HG03565 (cell line): Measurements from ENCODE around the gene EPB41L4A.
"Not testable (repeated sequence)": the region's sequence is repeated elsewhere in the genome, so short reads cannot be mapped to it uniquely, and the experiment has no call there.

Experiments used
- ATAC-seq: cut with Tn5 transposase; IDR thresholded peaks from one replicate; pipeline ENCODE4 v1.9.1; 2021; ENCODE audit warnings: mild to moderate bottlenecking, moderate library complexity; ENCODE audit not compliant: unreplicated experiment

Gene EPB41L4A

DNA sequence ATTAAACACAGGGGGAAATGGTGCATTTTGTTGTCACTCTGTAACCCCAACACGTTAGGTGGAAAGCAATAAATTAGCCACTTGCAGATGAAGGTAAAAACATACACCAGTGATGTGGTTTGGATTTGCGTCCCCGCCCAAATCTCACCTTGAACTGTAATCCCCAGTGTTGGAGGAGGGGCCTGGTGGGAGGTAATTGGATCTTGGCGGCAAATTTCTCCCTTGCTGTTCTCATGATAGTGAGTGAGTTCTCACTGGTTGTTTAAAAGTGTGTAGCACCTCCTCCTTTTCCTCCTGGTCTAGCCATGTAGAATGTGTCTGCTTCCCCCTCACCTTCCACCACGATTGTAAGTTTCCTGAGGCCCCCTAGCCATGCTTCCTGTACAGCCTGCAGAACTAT is 17.2 kb downstream of the EPB41L4A start:
- no peak for ATAC-seq

DNA sequence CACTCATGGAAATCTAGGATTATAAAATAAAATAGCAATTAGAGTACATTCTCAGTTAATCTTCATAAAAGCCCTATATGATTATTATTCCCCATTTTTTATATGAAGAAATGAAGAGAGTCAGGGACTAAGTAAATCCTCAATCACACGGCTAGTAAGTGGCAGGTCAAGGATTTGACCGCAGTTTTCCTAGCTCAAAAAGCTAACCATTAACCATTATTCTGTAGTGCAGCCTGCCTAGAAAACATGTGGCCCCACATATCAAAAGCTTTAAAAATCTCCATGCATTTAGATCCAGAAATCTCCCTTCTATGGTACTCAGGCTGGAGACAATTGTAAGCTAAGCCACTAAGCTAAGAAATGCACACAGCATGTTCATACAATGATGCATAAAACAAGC is 21.4 kb downstream of the EPB41L4A start:
- ATAC-seq = no peak

DNA sequence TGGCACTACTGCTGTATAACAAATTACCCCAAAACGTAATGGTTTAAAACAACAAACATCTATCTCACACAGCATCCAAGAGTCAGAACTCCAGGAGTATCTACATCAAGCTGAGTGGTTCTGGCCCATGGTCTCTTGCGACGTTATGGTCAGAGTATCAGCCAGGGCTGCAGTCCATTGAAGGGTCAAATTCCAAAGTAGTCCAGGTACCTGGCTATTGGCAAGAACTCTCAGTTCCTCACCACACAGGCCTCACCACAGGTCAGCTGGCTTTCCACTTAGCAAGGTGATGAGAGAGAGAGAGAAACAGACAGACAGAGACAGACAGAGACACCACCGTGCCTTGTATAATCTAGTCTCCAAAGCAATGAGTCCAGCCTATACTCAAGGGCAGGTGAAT is 22.6 kb downstream of the EPB41L4A start:
- no peak for ATAC-seq

DNA sequence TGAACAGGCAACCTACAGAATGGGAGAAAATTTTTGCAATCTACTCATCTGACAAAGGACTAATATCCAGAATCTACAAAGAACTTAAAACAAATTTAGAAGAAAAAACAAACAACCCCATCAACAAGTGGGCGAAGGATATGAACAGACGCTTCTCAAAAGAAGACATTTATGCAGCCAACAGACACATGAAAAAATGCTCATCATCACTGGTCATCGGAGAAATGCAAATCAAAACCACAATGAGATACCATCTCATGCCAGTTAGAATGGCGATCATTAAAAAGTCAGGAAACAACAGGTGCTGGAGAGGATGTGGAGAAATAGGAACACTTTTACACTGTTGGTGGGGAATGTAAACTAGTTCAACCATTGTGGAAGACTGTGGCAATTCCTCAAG is 23.8 kb downstream of the EPB41L4A start:
- ATAC-seq = not testable (repeated sequence)

DNA sequence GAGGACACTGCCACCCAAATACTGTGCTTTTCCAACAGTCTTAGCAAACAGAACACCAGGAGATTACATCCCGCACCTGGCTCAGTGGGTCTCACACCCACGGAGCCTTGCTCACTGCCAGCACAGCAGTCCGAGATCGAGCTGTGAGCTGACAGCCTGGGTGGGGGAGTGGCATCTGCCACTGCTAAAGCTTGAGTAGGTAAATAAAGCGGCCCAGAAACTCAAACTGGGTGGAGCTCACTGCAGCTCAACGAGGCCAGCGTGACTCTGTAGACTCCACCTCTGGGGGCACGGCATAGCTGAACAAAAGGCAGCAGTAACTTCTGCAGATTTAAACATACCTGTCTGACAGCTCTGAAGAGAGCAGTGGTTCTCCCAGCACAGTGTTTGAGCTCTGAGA is 28.8 kb downstream of the EPB41L4A start:
- ATAC-seq = no peak

DNA sequence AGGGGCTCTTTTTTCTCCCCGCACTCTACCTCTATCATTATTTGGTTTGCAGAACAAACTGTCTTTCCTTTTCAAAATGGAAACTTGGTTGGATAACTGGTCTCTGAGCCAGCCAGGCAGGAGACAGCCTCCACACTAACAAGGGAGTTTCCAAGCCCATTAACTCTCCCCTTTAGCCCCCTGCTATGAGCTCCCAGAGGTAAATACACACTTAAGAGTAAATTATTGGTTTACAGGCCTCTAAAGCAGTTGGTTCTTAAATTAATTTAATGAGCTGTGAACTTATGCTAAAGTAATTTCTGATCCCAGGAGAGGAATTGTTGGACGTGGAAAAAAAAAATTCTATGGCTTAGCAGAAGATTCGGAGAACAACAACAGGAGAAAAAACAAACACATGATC is 30.3 kb downstream of the EPB41L4A start:
- ATAC-seq = no peak

DNA sequence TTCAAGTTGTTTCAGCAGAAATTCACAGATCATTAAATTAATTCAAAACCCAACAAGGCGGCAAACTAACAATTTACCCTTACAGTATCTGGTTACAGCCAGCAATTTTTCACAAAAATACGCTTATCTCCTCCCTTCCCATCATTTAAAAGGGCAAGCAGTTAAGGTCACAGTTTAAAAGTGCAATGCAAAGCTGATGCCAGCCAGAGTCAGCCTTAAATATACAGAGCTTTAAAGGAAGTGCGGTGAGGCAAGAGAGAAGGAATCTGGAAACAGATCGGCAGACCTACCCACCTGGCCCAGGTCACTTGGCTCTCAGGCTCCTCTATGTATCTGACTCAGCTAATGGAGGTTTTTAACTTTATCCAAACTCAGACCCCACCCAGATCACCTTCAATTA is 31.0 kb downstream of the EPB41L4A start:
- no peak for ATAC-seq

DNA sequence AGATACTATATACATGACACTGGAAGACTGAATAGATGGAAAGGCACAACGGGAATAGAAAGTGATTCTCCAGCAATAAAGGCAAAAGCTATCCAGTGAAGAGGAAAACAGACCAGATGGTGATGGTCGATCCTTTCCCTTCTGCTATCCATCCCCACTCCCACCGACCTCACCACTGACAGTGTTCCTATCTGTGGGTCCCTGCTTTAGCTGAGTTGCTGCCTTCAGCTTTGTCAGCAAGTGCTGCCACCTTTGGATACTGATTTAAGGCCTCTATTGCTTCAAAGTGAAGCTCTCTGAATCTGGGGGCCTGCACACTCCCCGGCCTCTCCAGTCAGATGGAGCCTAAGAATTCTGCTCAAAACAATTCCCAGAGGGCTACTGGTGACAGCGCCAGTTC is 32.3 kb downstream of the EPB41L4A start:
- no peak for ATAC-seq

DNA sequence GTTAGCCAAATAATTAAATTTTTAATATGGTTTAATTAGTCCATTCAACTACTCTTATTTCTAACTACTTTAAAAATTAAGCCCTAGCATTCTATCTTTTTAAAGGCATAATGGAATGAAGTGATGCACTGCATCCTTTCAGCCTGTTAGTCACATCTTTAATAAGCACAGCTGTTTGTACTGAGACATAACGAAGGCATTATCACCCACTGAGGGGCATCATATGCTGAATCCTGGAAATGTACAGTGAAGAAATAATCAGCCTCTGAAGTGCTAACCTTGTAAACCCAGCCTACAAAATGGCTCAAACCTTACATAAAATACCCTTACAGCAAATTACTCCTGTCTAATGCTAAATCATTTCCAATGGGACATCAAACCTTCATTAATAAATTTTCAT is 33.1 kb downstream of the EPB41L4A start:
- ATAC-seq = no peak

DNA sequence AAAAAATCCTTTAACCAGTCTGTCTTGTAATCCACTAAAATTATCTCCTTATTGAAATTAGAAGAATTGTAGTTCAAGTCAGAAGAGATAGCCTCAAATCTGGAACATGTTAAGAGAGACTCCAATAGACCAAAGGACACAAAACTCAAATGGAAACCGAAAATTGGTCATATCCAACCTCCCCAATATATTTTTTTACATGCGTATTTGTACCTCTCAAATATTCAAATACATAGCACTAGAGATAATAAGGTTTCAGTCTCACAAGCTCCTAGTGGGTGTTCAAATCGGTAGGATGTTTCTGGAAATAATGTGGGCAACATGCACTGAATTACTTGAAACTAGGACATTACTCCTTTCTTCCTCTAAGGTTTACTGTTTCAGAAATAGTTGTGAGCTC is 33.5 kb downstream of the EPB41L4A start:
- peak; percentile 43 for ATAC-seq

DNA sequence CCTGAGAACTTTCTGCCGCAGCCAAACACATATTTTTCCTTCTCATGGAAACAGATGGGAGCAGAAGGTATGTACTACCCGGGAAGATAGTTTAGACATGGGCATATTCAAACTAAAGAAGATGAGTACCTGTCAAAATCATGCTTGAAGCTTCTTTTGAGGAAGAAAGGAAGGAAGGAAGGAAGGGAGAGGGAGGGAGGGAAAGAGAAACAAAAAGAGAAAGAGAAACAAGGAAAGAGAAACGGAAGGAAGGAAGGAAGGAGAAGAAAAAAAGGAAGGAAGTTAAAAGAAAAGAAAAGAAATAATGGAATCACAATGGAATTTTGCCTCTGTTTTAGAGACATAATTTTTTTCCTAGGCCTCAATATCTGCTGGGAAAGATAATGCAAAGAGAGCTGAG is 34.6 kb downstream of the EPB41L4A start:
- no peak for ATAC-seq

DNA sequence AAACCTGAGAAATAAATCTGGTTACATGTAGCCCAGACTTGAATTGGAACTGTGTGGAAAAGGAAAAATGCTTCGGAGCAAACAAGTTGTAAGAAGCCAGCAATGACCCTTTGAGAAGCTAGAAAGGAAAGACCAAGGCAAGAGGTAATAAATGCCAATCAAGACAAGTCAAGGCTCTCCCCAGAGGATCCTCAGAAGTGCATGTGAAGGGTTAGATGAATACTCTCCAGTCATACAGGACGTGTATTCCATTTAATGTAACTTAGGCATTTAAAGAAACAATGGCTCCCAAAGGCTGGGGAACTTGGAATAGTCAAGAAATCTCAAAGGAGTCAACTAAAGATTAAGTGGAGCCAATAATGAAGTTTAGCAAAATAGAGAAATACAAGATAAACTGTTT is 36.2 kb downstream of the EPB41L4A start:
- ATAC-seq = no peak

DNA sequence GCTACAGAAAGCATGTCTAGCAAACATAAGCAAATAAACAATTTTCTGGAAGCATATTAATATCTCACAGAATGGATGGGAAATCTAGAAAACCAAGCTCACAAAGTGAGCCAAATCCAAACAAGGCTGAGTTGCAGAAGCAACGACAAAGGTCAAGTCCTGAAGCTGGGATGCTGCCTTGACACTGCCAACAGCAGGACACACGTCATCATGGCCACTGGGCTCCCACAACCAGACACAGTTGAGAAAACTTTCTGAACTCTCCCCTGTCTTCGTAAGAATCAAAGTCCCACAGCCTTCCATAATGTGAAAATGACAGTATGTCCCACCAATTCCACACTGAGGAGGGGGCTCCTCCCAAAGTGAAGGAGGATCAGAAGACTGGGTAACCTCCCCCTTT is 37.6 kb downstream of the EPB41L4A start:
- no peak for ATAC-seq

DNA sequence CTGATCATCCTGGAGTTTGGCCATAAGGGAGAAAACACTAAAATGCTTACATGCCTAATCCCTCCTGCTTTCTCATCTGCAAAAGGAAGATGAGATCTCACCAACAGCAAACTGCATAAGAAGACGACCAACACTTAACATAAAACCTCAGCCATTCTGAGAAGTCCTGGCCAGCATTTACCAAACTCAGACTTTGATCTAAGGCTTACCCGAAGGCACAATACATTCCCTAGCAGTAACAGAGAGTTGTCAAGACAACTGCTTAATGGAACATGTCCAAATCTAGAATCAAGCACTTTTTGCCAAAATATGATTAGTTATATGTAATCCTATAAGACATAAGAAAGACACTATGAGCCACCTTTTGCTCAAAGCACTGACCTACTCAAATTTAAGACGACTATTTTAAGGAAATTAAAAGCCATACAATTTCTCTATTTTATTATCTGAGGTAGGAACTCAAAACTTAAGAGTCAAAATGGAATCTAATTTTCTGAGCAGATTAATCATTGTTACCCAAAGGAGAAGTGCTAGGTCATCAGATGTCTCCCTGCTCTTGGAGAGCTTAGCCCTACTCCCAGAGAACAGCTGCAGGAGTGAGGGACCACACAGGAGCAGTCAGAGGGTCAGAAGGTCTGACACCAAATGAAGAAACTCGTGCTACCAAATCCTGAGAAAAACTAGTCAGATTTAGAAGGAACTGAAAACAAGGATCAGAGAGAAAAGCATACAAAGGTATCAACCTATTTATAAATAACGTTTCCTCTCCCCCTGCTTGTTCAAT is 39.3 kb downstream of the EPB41L4A start:
- ATAC-seq = no peak

DNA sequence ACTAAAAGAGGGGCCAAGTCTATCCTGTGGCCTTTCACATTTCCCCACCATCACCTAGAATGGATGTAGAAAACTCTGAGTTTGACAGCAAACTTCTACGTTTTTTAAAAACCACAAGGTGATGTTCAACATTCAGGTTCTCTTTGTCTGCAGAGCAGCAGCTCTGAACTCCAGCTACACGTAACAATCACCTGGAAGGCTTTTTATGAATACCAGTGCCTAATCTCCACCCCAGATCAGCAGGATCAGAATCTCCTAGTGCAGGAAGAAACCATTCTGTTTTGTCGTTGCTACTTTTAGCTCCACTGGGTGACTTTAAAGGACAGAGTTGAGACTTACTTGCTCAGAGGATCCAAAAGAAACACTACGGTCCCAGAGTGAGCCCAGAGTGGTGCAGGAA is 44.3 kb downstream of the EPB41L4A start:
- no peak for ATAC-seq

DNA sequence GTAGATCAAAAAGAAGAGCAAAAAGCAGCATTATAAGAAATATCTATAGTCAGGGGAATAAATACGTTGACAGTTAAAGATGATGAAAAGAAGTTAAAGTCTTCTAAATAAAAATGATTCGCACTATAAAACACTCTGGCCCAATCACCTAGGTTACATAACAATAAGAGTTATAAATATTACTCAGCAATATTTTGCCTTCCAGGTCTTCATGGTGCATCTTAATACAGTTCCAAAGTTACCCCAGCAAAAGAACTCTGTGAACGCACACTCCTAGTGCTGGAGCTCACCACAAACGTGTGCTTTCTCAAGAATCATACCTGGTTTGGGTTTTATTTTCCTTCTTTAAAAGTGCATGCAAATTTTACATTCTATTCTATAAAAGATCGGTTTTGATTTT is 44.7 kb downstream of the EPB41L4A start:
- no peak for ATAC-seq

DNA sequence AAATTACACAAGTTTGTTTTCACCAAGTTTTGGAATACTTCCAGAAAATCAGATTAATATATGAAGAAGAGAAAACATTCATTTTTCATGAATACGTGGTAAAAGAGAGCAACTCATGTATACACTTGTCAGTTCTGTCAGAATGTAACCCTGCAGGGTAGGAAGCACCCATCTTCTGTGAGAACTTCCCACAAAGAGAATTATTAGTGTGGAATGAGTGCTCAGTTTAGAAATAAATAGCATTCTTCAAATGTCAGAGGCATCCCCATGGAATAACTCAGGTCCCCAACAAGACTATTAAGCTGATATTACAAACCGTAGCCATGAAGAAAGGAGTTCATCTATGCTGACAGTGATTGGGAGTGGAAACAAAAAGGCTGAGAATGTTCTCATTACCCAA is 45.2 kb downstream of the EPB41L4A start:
- ATAC-seq = no peak

DNA sequence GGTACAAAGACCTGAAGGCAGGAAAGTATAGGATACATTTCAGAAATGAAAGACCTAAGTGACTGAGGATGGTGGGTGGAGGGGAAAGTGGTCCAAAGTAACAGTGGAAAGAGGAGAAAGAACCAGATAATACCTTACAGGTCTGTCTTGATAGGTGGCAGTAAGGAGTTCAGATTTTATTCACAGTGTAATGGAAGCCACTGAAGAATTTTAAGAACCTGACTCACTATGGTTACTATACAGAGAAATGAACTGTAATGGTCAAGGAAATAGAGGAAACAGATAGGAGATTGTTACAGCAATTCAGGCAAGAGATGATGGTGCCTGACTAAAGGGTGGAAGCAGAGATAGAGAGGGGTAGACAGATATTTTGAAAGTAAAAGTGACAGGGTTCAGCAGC is 46.5 kb downstream of the EPB41L4A start:
- no peak for ATAC-seq

DNA sequence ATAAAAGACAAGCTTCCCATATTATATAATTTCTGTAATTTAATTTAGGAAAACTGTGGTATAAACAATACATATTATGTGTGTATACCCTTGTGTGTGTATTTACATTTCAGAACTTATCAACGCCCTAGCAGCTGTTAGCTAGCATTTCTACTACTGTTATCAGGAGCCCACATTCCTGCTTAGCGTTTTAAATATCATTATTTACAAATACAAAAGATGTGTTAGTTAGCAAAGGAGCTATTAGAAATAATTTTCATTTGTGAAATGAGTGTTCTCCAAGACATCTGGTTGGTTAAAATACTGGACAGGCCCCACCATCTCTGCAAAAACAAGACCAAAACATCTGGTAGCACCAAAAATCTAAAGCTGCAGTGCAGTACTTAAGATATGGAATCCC is 48.0 kb downstream of the EPB41L4A start:
- ATAC-seq = no peak

DNA sequence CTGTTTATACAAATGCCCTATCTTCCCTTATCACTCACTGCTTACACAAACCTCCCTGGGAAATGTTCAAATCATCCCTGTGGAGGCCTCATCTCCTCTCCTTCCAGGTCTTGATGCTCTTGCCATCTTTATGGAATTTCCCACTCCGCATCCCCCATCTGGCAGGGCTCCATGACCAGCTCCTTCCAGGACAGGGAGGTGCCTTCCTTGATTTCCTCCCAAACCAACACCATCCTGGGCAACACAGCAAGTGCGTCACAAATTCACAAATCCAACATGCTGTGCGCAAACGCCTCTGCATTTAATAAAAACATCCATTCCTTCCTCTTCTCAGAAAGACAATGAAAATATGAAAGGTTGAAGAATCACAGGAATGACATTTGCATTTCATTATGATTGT is 51.7 kb downstream of the EPB41L4A start:
- ATAC-seq = no peak

DNA sequence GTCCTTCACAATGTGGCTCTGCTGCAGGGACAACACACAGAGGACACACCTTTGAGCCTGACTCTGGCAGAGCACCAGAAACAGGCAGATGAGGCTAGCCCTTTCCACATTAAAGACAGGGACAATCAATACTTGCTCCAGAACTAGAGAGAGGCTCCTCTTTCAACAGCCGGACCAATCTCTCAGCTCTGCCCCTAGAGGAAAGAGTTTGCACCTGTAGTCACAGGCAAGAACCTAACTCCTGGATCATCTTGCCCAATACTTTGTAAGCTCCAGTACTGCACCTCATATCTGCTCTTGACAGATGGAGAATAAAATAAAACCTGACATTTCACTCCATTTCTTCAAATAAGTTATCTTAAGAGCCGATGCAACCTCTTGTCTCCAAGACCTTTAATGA is 52.1 kb downstream of the EPB41L4A start:
- no peak for ATAC-seq

DNA sequence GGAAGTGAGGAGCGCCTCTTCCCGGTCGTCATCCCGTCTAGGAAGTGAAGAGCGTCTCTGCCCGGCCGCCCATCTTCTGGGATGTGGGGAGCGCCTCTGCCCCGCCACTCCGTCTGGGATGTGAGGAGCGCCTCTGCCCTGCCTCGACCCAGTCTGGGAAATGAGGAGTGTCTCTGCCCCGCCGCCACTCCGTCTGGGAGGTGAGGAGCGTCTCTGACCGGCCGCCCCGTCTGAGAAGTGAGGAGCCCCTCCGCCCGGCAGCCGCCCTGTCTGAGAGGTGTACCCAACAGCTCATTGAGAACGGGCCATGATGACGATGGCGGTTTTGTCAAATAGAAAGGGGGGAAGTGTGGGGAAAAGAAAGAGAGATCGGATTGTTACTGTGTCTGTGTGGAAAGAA is 58.3 kb downstream of the EPB41L4A start:
- not testable (repeated sequence) for ATAC-seq
